ENCODE measurements around the gene FAM98C.
"Not testable (repeated sequence)": the region's sequence is repeated elsewhere in the genome, so short reads cannot be mapped to it uniquely, and the experiment has no call there.

The FAM98C gene

GRCh38 chr19:38402967-38403674 lies at the start of gene FAM98C:
FAM98C (plus strand) TSS chr19:38403093; CDS start chr19:38403154, 61 bp downstream.
- peak; percentile 89 to 96 (median 95) for DNase-seq (ENCODE audit: low read depth in 2 of 3, low spot score in 2 of 3)

GRCh38 chr19:38355728-38356725 lies 46.9 kb upstream of the FAM98C start:
- no peak for DNase-seq (ENCODE audit: low read depth in 2 of 3, low spot score in 2 of 3)

GRCh38 chr19:38358071-38358470 lies 44.8 kb upstream of the FAM98C start:
- DNase-seq (ENCODE audit: low read depth in 2 of 3, low spot score in 2 of 3): no peak

- no peak for DNase-seq (ENCODE audit: low read depth in 2 of 3, low spot score in 2 of 3)
These were observed 43.5 kb upstream of the FAM98C start for GRCh38 chr19:38359242-38360021.

GRCh38 chr19:38360351-38360750 lies 42.5 kb upstream of the FAM98C start:
- DNase-seq (ENCODE audit: low read depth in 2 of 3, low spot score in 2 of 3): no peak

- no peak for DNase-seq (ENCODE audit: low read depth in 2 of 3, low spot score in 2 of 3)
These were observed 41.9 kb upstream of the FAM98C start for GRCh38 chr19:38360839-38361631.

- DNase-seq (ENCODE audit: low read depth in 2 of 3, low spot score in 2 of 3): peak; percentile 35 to 52 (median 42)
These were observed 41.2 kb upstream of the FAM98C start for GRCh38 chr19:38361633-38362075.

- peak; percentile 59 to 73 (median 61) for DNase-seq (ENCODE audit: low read depth in 2 of 3, low spot score in 2 of 3)
These were observed 40.6 kb upstream of the FAM98C start for GRCh38 chr19:38362076-38362945.

GRCh38 chr19:38362946-38363688 lies 39.8 kb upstream of the FAM98C start:
- DNase-seq (ENCODE audit: low read depth in 2 of 3, low spot score in 2 of 3): not testable (repeated sequence)

GRCh38 chr19:38367041-38367440 lies 35.9 kb upstream of the FAM98C start:
- DNase-seq (ENCODE audit: low read depth in 2 of 3, low spot score in 2 of 3): no peak

GRCh38 chr19:38369584-38369983 lies 33.3 kb upstream of the FAM98C start:
- DNase-seq (ENCODE audit: low read depth in 2 of 3, low spot score in 2 of 3): no peak

GRCh38 chr19:38370299-38370698 lies 32.6 kb upstream of the FAM98C start:
- no peak for DNase-seq (ENCODE audit: low read depth in 2 of 3, low spot score in 2 of 3)

GRCh38 chr19:38371081-38371480 lies 31.8 kb upstream of the FAM98C start:
- DNase-seq (ENCODE audit: low read depth in 2 of 3, low spot score in 2 of 3): no peak

- no peak for DNase-seq (ENCODE audit: low read depth in 2 of 3, low spot score in 2 of 3)
These were observed 29.0 kb upstream of the FAM98C start for GRCh38 chr19:38373907-38374331.

- DNase-seq (ENCODE audit: low read depth in 2 of 3, low spot score in 2 of 3): peak; percentile 83 to 96 (median 87)
These were observed 28.4 kb upstream of the FAM98C start, which contains the start of gene PSMD8 for GRCh38 chr19:38374332-38375097. PSMD8 (plus strand) TSS chr19:38374571; CDS start chr19:38374602, 31 bp downstream.

- no peak for DNase-seq (ENCODE audit: low read depth in 2 of 3, low spot score in 2 of 3)
These were observed 27.8 kb upstream of the FAM98C start for GRCh38 chr19:38375098-38375493.

GRCh38 chr19:38375748-38376147 lies 27.1 kb upstream of the FAM98C start:
- no peak for DNase-seq (ENCODE audit: low read depth in 2 of 3, low spot score in 2 of 3)

- no peak for DNase-seq (ENCODE audit: low read depth in 2 of 3, low spot score in 2 of 3)
These were observed 26.3 kb upstream of the FAM98C start for GRCh38 chr19:38376576-38376975.
